IMR-90 (cell line): Measurements from ENCODE around the gene PYGM. TPM values are rescaled to one million over a fixed set of nuclear protein-coding genes. Genes with fewer than 3 reads are reported as not detected.

ENCODE experiments used
- ATAC-seq: fragments of 200-7000 bp; cut with Tn5 transposase; 2 replicates; pipeline ENCODE4 v1.9.1; 2020; ENCODE audit warnings: low read depth, mild to moderate bottlenecking, moderate library complexity
- BruUV-seq: library from RNA; stranded (reverse); fragments of 400-500 nt; replicated peaks from 2 replicates; lab custom pipeline; 2021; lab: Mats Ljungman, UMichigan
- CTCF ChIA-PET: fragments of 300-600 bp; formaldehyde crosslinking; extraction: SDS; loops from one replicate; lab custom pipeline; 2021; ENCODE audit warnings: antibody characterized with exemption; lab: Yijun Ruan, JAX
- POLR2A ChIA-PET: fragments of 300-600 bp; sonication (Branson Sonifier 250); formaldehyde crosslinking; loops from one replicate; lab custom pipeline; 2022; ENCODE audit warnings: antibody characterized with exemption; ENCODE audit not compliant: unreplicated experiment; lab: Charles Lee
- DNase-seq: peaks from one replicate; pipeline ENCODE4 v3.0.0; 2013
- H2AFZ ChIP-seq: replicated peaks from 2 replicates; pipeline ENCODE3; 2013; ENCODE audit warnings: low read length, mild to moderate bottlenecking; ENCODE audit not compliant: poor library complexity
- H2AK5ac ChIP-seq: 2 replicates; pipeline ENCODE4 v1.6.1; 2013; ENCODE audit warnings: low read depth, low read length, inconsistent platforms
- H2AK9ac ChIP-seq: replicated peaks from 2 replicates; pipeline ENCODE3; 2013; ENCODE audit warnings: mild to moderate bottlenecking, low read depth, low read length, moderate library complexity; ENCODE audit not compliant: poor library complexity
- H2BK120ac ChIP-seq: 2 replicates; pipeline ENCODE4 v1.6.1; 2013; ENCODE audit warnings: low read depth, low read length, inconsistent platforms
- H2BK15ac ChIP-seq: 3 replicates; pipeline ENCODE4 v1.6.1; 2013; ENCODE audit warnings: low read depth, low read length, inconsistent platforms
- H2BK20ac ChIP-seq: 2 replicates; pipeline ENCODE4 v1.6.1; 2013; ENCODE audit warnings: low read depth, mild to moderate bottlenecking, inconsistent platforms, low read length, moderate library complexity
- H2BK5ac ChIP-seq: 2 replicates; pipeline ENCODE4 v1.6.1; 2013; ENCODE audit warnings: mild to moderate bottlenecking, low read depth, low read length, inconsistent platforms; ENCODE audit not compliant: poor library complexity, severe bottlenecking
- H3K14ac ChIP-seq: replicated peaks from 2 replicates; pipeline ENCODE4 v1.6.1; 2013; ENCODE audit warnings: low read depth, low read length, inconsistent platforms
- H3K18ac ChIP-seq: 2 replicates; pipeline ENCODE4 v1.6.1; 2013; ENCODE audit warnings: low read depth, low read length, control low read depth
- H3K23ac ChIP-seq: 2 replicates; pipeline ENCODE4 v1.6.1; 2013; ENCODE audit warnings: low read depth, low read length, inconsistent platforms
- H3K27ac ChIP-seq: 2 replicates; pipeline ENCODE4 v1.5.1; 2013; ENCODE audit warnings: mild to moderate bottlenecking, control low read depth, low read length; ENCODE audit not compliant: insufficient read depth
- H3K27me3 ChIP-seq: 2 replicates; pipeline ENCODE4 v1.6.1; 2013; ENCODE audit warnings: low read length; ENCODE audit not compliant: control insufficient read depth, insufficient read depth
- H3K36me3 ChIP-seq: 2 replicates; pipeline ENCODE4 v1.6.1; 2013; ENCODE audit warnings: low read length, mixed read lengths; ENCODE audit not compliant: control insufficient read depth, insufficient read depth
- H3K4ac ChIP-seq: 2 replicates; pipeline ENCODE4 v1.6.1; 2013; ENCODE audit warnings: low read depth, low read length, inconsistent platforms
- H3K4me1 ChIP-seq: 2 replicates; pipeline ENCODE4 v1.6.1; 2013; ENCODE audit warnings: low read length, mixed read lengths; ENCODE audit not compliant: control insufficient read depth, insufficient read depth
- H3K4me2 ChIP-seq: 2 replicates; pipeline ENCODE4 v1.6.1; 2013; ENCODE audit warnings: low read depth, mild to moderate bottlenecking, control low read depth, low read length, moderate library complexity
- H3K4me3 ChIP-seq: 2 replicates; pipeline ENCODE4 v1.5.1; 2013; ENCODE audit warnings: low read depth, mild to moderate bottlenecking, control low read depth, low read length, moderate library complexity; ENCODE audit not compliant: insufficient read depth
- H3K56ac ChIP-seq: 2 replicates; pipeline ENCODE4 v1.6.1; 2013; ENCODE audit warnings: low read length, inconsistent platforms; ENCODE audit not compliant: insufficient read depth; ENCODE audit errors: extremely low read depth
- H3K79me1 ChIP-seq, 2 experiments: 2 replicates each; pipeline ENCODE4 v1.6.1; 2013; ENCODE audit warnings: low read length in 2 of 2, inconsistent platforms in 1 of 2, low read depth in 1 of 2
- H3K9ac ChIP-seq: 2 replicates; pipeline ENCODE4 v1.6.1; 2013; ENCODE audit warnings: low read depth, low read length, control low read depth
- H3K9me1 ChIP-seq: 2 replicates; pipeline ENCODE4 v1.6.1; 2013; ENCODE audit warnings: low read length, inconsistent platforms; ENCODE audit not compliant: insufficient read depth
- H3K9me3 ChIP-seq: 2 replicates; pipeline ENCODE4 v1.6.1; 2013; ENCODE audit warnings: low read length; ENCODE audit not compliant: control insufficient read depth, insufficient read depth
- H4K20me1 ChIP-seq: 2 replicates; pipeline ENCODE4 v1.6.1; 2013; ENCODE audit warnings: low read length, inconsistent platforms; ENCODE audit not compliant: insufficient read depth
- H4K5ac ChIP-seq: 2 replicates; pipeline ENCODE4 v1.6.1; 2013; ENCODE audit warnings: mild to moderate bottlenecking, low read depth, low read length, control low read depth
- H4K8ac ChIP-seq, 2 experiments: 2 replicates each; pipeline ENCODE4 v1.6.1; 2013; ENCODE audit warnings: low read depth in 2 of 2, low read length in 2 of 2, control low read depth in 1 of 2, inconsistent platforms in 1 of 2
- H4K91ac ChIP-seq: 2 replicates; pipeline ENCODE4 v1.6.1; 2013; ENCODE audit warnings: low read depth, low read length, inconsistent platforms; ENCODE audit not compliant: insufficient read depth
- BHLHE40 ChIP-seq: fragments of 150-350 bp; IDR thresholded peaks from 2 replicates; pipeline ENCODE4 v1.6.1; 2016; ENCODE audit warnings: mild to moderate bottlenecking, low read depth, low read length
- CEBPB ChIP-seq: IDR thresholded peaks from 2 replicates; pipeline ENCODE4 v1.6.1; 2012; ENCODE audit warnings: low read depth, low read length, improper control_type of control experiment
- CHD1 ChIP-seq: IDR thresholded peaks from 2 replicates; pipeline ENCODE4 v1.6.1; 2012; ENCODE audit warnings: low read depth, low read length, improper control_type of control experiment
- CTCF ChIP-seq: conservative IDR thresholded peaks from 2 replicates; pipeline ENCODE4 v1.5.1; 2012; ENCODE audit warnings: mild to moderate bottlenecking, low read depth, low read length, improper control_type of control experiment
- ELK1 ChIP-seq: fragments of 150-350 bp; IDR thresholded peaks from 2 replicates; pipeline ENCODE4 v1.6.1; 2016; ENCODE audit warnings: low read depth, mild to moderate bottlenecking, low read length, moderate library complexity, borderline replicate concordance
- MAFK ChIP-seq: IDR thresholded peaks from 2 replicates; pipeline ENCODE4 v1.6.1; 2012; ENCODE audit warnings: low read depth, low read length, improper control_type of control experiment
- MXI1 ChIP-seq: IDR thresholded peaks from 2 replicates; pipeline ENCODE4 v1.6.1; 2012; ENCODE audit warnings: low read depth, mild to moderate bottlenecking, low read length, moderate library complexity, borderline replicate concordance
- POLR2A ChIP-seq: IDR thresholded peaks from 2 replicates; pipeline ENCODE4 v1.6.1; 2012; ENCODE audit warnings: mild to moderate bottlenecking, low read depth, low read length
- RAD21 ChIP-seq: IDR thresholded peaks from 2 replicates; pipeline ENCODE4 v1.6.1; 2012; ENCODE audit warnings: low read length, improper control_type of control experiment
- RFX5 ChIP-seq: IDR thresholded peaks from 2 replicates; pipeline ENCODE4 v1.8.0; 2012; ENCODE audit warnings: low read depth, mild to moderate bottlenecking, low read length, moderate library complexity
- SMC3 ChIP-seq: fragments of 150-350 bp; IDR thresholded peaks from 2 replicates; pipeline ENCODE4 v1.6.1; 2016; ENCODE audit warnings: low read depth, mild to moderate bottlenecking, antibody characterized with exemption, low read length, moderate library complexity
- WGBS, 2 experiments: methylation state at CpG; one replicate each; pipeline versions ENCODE4 v1.1.5 to v1.1.7; 2013; ENCODE audit warnings: missing lambda C conversion rate in 2 of 2; ENCODE audit not compliant: insufficient read length in 1 of 2; ENCODE audit errors: extremely low coverage in 2 of 2; 5-methylcytosine and 5-hydroxymethylcytosine counted together
- dilution Hi-C: fragments of 300-500 bp; cut with HindIII; formaldehyde crosslinking; loops from one replicate; pipeline ENCODE4 v1.14.3; 2018; ENCODE audit warnings: low sequenced_read_pairs; ENCODE audit not compliant: unreplicated experiment
- in situ Hi-C: fragments of 300-500 bp; cut with MboI; formaldehyde crosslinking; loops from 3 replicates; pipeline ENCODE4 v1.14.3; 2019; ENCODE audit warnings: low sequenced_read_pairs, inconsistent platforms, mixed read lengths
- intact Hi-C: fragments of 100-400 bp; cut with micrococcal nuclease; formaldehyde crosslinking; loops from 2 replicates; pipeline ENCODE4 v1.10.0; 2022
- polyA plus RNA-seq, 3 experiments: library from polyadenylated mRNA; depleted of rRNA; stranded (reverse); fragments of >200 nt; gene quantifications; 2 replicates each; pipeline ENCODE4 v1.2.3, GENCODE V29; 2012; ENCODE audit warnings: low replicate concordance in 1 of 3
- total RNA-seq: library from RNA; depleted of rRNA; stranded (reverse); fragments of >200 nt; gene quantifications from 2 replicates; pipeline ENCODE4 v1.2.3, GENCODE V29; 2012

PYGM gene
- total and polyA plus RNA-seq, 2 of the 4 experiments (the other 2 are of a cell fraction) = 0.18 to 0.21 TPM

GRCh38 chr11:64736654-64737053 lies 23.1 kb downstream of the PYGM start:
- H4K8ac ChIP-seq = no peak overlapping the region
- H3K9ac ChIP-seq = no peak overlapping the region
- H2AK9ac ChIP-seq = no peak overlapping the region
- H3K4ac ChIP-seq = no peak overlapping the region
- H3K18ac ChIP-seq = no peak overlapping the region
- ChIA-PET POLR2A (no interaction called here), CTCF (no interaction called here)
- BruUV-seq = no TSS peak
- no peak overlapping the region for H2BK120ac ChIP-seq
- H3K14ac ChIP-seq = no peak overlapping the region
- no peak overlapping the region for H2BK20ac ChIP-seq
- H2AK5ac ChIP-seq = no peak overlapping the region
- H3K23ac ChIP-seq = no peak overlapping the region
- TF ChIP-seq BHLHE40 (no peak), RAD21 (no peak), RFX5 (no peak), CHD1 (no peak), CEBPB (no peak), MAFK (no peak), POLR2A (no peak), CTCF (no peak), SMC3 (no peak), MXI1 (no peak), ELK1 (no peak)
- H3K79me1 ChIP-seq = no peaks in the 10 kb centered on the region
- DNase-seq = no peak
- intact Hi-C loops (no loop called here), dilution Hi-C loops (no loop called here), in situ Hi-C loops (no loop called here)
- WGBS, 2 experiments = 80% methylated on average over 3 of the region's 15 CpGs; no CpG with 5 or more reads in 1 of the 2 experiments
- no peak overlapping the region for H3K56ac ChIP-seq
- no peak overlapping the region for H3K4me3 ChIP-seq
- H2AFZ ChIP-seq = no peak overlapping the region
- no peak overlapping the region for H2BK5ac ChIP-seq
- H3K9me3 ChIP-seq = no peaks in the 10 kb centered on the region
- H3K36me3 ChIP-seq = no peaks in the 10 kb centered on the region
- H3K9me1 ChIP-seq = no peaks in the 10 kb centered on the region
- H3K4me1 ChIP-seq = no peaks in the 10 kb centered on the region
- no peak overlapping the region for H2BK15ac ChIP-seq
- no peak overlapping the region for H3K27ac ChIP-seq
- ATAC-seq = no peak
- peaks cover 69% of the 10 kb centered on the region for H3K27me3 ChIP-seq
- no peak overlapping the region for H4K5ac ChIP-seq
- no peak overlapping the region for H4K91ac ChIP-seq
- H4K20me1 ChIP-seq = no peaks in the 10 kb centered on the region
- H3K4me2 ChIP-seq = no peak overlapping the region
